Thyroid gland (tissue), 4 donors: ENCODE results near the gene EID2.

Experiments used
- CTCF ChIP-seq, 6 experiments: fragments of 200-600 bp in 3 of 6; fragments of 450-650 bp in 3 of 6; sonication (generic) in 3 of 6; IDR thresholded peaks; one replicate each; pipeline ENCODE4 v1.5.1; 2016 to 2019; ENCODE audit warnings: antibody characterized with exemption in 6 of 6, mild to moderate bottlenecking in 2 of 6, inconsistent platforms in 1 of 6, moderate library complexity in 1 of 6
- POLR2A ChIP-seq, 2 donors: fragments of 450-650 bp; IDR thresholded peaks; one replicate each; pipeline ENCODE4 v1.6.1; 2017; ENCODE audit warnings: antibody characterized with exemption in 2 of 2, mild to moderate bottlenecking in 2 of 2, moderate library complexity in 1 of 2

- TF ChIP-seq POLR2A (IDR thresholded peaks at IDR 0.05): no peak
- TF ChIP-seq CTCF (IDR thresholded peaks at IDR 0.05): no peak
These were observed 43.9 kb downstream of the EID2 start for GRCh38 chr19:39496063-39496462.
